ENCODE measurements around the gene PPM1E.
"Not testable (repeated sequence)": the region's sequence is repeated elsewhere in the genome, so short reads cannot be mapped to it uniquely, and the experiment has no call there.

The PPM1E gene

DNA sequence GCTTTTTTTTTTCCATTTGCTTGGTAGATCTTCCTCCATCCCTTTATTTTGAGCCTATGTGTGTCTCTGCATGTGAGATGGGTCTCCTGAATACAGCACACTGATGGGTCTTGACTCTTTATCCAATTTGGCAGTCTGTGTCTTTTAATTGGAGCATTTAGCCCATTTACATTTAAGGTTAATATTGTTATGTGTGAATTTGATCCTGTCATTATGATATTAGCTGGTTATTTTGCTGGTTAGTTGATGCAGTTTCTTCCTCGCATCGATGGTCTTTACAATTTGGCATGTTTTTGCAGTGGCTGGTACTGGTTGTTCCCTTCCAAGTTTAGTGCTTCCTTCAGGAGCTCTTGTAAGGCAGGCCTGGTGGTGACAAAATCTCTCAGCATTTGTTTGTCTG is 94.5 kb downstream of the PPM1E start:
- FAIRE-seq = not testable (repeated sequence)

DNA sequence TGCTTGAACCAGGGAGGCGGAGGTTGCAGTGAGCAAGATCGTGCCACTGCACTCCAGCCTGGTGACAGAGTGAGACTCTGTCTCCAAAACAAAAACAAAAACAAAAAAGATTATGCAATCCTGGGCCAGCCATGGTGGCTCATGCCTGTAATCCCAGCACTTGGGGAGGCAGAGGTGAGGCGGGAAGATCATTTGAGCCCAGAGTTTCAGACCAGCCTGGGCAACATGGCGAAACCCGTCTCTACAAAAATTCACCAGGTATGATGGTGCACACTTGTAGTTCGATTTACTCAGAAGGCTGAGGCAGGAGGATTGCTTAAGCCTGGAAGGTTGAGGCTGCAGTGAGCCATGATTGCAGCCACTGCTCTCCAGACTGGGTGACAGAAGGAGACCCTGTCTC is 109.6 kb downstream of the PPM1E start:
- no peak for FAIRE-seq

DNA sequence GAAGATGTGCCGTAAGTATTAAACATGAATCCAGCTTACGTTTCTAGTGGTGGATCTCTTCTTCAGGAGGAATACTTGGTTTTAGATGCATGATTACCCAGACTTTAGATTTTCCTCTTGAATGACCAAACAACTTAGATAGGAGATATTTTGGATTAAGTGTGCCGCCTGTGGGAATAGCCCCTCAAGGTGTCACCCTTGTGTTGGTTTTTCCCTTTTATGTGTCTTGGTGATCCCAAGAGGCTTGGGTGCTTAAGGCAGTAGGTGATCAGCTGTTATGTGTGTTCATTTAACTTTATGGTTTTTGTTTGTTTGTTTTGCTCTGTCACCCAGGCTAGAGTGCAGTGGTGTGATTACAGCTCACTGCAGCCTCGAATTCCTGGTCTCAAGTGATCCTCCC is 115.1 kb downstream of the PPM1E start:
- no peak for FAIRE-seq

DNA sequence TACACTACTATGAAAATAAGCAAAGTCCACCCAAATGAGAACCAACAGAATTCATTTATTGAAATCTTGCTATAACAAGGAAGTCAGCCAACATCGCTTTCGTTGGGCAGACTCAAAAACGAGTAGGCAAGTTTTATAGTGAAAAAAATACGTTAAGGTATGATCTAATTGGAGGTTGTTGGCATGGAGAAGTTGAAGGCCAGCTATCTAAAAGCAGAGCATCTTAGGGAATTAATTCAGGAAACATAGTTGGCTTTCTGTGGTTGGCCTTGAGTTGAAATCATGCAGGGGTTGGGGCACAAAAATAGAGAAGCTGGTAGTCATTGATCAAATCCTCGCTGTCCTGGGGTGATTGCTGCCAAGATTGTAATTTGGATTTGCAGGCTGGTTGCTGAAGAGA is 118.3 kb downstream of the PPM1E start:
- no peak for FAIRE-seq

DNA sequence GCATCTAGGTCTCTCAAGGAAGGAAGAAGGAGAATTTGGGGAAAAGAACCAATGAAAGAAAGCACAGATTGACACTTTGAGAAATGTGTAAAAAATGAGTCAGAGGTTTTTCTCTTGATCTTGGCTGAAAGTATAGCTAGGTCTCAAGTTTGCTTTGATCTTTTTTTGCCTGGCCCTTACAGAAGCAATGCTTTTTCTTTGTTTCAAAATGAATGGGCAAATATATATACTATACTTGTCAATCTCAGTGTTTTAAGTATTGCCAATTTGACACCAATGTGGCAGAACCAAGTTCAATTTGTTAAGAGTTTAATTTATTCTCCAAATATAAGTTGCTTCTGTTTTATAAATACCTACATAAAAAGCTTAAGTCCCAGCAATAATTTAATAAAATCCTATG is 119.6 kb downstream of the PPM1E start:
- no peak for FAIRE-seq

- no peak for FAIRE-seq
These were observed 128.5 kb downstream of the PPM1E start for GRCh38 chr17:58884161-58884560.

- FAIRE-seq = no peak
These were observed 130.9 kb downstream of the PPM1E start for GRCh38 chr17:58886514-58886913.

GRCh38 chr17:58889928-58890327 is 134.3 kb downstream of the PPM1E start:
- no peak for FAIRE-seq

DNA sequence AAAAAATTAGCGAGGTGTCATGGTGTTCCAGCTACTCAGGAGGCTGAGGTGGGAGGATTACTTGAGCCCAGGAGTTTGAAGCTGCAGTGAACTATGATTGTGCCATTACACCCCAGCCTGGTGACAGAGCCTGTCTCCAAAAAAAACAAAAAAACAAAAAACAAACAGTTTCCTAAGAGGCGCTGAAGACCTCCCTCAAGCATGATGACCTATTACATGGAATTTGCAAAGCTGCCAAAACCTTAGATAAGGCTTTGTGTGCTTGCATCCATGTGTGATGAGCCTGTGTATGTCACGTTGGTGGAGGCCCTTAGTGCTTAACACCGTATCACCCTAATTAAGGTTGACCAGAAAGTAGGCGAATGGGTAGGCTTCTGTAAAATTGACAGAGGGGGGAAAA is 143.5 kb downstream of the PPM1E start:
- FAIRE-seq = no peak

- FAIRE-seq = no peak
These were observed 146.7 kb downstream of the PPM1E start for GRCh38 chr17:58902322-58902721.

GRCh38 chr17:58911741-58912343 is 156.2 kb downstream of the PPM1E start:
- no peak for FAIRE-seq

DNA sequence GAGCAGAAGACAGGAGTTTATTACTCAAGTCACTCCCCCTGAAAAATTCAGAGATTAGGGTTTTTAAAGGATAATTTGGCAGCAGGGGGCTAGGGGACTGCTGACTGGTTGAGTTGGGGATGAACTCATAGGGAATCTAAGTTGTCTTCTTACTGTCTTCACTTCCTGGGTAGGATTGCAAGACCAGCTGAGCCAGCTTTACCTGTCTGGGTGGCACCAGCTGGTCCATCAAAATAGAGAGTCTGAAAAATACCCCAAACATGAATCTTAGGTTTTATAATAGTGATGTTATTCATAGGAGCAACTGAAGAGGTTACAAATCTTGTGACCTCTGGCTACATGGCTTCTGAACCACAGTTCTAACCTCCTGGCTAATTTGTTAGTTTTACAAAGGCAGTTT is 157.9 kb downstream of the PPM1E start:
- FAIRE-seq = no peak

- FAIRE-seq = no peak
These were observed 158.5 kb downstream of the PPM1E start for GRCh38 chr17:58913971-58914769.

- no peak for FAIRE-seq
These were observed 161.6 kb downstream of the PPM1E start for GRCh38 chr17:58917228-58917627.

DNA sequence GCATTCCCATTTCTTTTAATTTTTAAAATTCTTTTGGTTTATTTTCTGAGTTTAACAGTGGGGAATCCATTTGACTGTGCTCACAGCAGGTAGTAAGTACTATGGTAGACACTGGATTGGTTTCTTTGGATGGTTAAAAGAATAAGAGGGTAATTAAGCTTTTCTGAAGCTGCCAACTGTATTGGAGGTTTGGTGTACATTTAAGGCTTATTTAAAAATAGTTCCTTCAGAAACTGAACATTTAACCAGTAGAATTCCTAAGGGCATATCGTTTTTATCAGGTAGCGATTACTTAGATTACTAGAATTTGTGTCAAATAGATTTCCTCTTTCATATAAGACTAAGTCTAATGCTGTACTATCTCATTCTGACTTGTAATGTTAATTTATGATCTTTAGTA is 162.4 kb downstream of the PPM1E start:
- no peak for FAIRE-seq

DNA sequence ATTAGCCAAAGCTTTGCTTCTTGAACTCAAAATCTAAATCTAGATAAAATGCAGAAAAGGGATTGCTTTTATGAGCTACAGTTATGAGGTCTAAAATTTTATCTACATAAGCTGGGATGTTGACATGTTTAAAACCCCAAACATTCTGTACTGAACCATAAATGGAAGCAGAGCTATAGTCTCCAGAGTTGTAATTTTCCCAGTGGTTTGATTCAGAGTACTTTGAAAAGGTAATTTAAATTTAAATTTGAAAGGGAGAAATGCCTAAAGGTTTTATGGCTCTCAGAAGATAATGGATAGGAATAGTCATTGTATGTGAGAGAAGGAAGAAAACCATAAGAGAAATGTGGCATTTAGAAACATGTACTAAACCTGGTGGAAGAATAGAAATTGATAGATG is 163.2 kb downstream of the PPM1E start:
- no peak for FAIRE-seq

GRCh38 chr17:58920773-58921172 is 165.1 kb downstream of the PPM1E start:
- no peak for FAIRE-seq

GRCh38 chr17:58932956-58933355 is 177.3 kb downstream of the PPM1E start:
- FAIRE-seq = no peak

DNA sequence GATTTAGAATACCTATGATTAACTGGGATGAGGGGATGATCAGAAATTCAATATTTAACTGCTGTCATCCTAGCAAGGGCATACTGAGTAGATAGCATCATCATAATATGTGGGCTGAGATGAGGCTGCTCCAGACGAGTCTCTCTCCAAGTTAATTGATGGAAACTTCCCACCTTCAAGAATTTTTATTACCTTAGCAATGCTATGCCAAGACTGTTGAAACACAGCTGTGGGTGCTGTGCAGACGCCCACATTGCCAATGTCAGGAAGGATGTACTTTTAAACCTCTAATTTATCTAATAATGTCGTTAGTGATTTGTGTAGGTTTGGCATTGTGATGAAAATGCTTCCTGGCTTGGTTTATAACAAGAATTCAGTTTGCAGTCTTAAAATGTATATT is 180.6 kb downstream of the PPM1E start:
- no peak for FAIRE-seq

GRCh38 chr17:58944166-58944565 is 188.5 kb downstream of the PPM1E start:
- no peak for FAIRE-seq

DNA sequence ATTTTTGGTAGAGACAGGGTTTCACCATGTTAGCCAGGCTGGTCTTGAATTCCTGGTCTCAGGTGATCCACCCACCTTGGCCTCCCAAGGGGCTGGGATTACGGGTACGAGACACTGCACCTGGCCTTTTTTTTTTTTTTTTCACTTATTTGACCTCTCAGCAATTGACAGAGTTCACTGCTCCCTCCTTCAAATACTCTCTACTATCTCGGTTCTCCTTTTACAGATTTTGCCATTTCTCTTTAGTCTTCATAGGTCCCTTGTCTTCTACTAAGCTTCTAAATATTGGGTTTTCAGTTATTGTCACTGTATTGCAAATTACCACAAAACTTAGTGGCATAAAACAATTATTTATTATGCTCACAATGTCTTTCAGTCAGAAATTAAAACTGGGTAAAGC is 191.8 kb downstream of the PPM1E start:
- FAIRE-seq = no peak

DNA sequence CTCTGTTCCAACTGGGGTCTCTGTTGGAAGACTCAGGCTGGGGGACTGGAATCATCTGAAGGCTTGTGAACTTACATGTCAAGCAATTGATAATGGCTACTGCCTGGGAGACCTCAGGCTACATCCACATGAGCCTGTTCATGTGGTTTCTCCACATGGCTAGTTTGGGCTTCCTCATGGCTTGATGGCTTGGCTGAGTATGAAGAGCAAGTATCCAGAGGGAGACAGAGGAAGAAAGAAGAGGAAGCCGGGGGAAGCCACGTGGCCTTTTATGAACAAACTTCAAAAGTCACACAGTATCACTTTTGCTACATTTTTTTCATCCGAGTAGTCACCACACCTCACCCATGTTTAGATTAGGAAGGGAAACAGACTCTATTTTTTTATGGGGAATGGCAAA is 192.2 kb downstream of the PPM1E start:
- FAIRE-seq = no peak

DNA sequence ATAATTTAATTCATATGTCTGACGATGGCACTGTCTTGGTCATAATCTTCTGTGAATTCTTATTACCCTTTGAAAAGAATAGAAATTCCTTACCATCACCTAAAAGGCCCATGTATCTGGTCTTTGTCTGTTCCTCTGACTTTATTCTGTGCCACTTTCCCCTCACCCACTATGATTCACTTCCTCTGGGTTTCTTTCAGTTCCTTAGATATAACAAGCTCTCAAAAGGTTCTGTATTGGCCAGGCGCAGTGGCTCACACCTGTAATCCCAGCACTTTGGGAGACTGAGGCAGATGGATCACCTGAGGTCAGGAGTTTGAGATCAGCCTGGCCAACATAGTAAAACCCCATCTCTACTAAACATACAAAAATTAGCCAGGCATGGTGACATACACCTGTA is 198.7 kb downstream of the PPM1E start:
- FAIRE-seq = not testable (repeated sequence)

- no peak for FAIRE-seq
These were observed 201.5 kb downstream of the PPM1E start for GRCh38 chr17:58956997-58957724.
